ENCODE results near the gene SAMSN1. TPM values are rescaled to one million over a fixed set of nuclear protein-coding genes. Genes with fewer than 3 reads are reported as not detected.

Gene SAMSN1
- total RNA-seq, 2 donors from 2014 or later = 1.8 to 4.6 TPM

DNA sequence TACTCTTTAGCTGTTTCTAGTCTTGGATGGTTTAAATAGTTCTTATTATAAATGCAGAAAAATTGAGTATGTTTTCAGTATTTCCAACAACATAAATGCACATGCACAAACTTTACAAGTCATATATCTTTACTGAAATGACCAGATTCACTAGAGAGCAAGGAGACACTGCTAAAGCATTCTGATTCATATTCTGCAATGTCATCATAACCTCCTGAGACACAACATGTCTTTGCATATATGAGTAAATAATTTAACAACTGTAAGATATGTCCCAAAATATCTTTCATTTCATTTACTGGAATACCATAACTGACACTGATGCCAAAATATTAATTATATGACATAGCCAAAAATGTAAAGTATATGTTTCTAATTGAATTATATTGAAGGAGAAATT is 16.8 kb upstream of the SAMSN1 start:
- no peak overlapping the region for H3K27ac ChIP-seq
- H3K36me3 ChIP-seq (replicated peaks in 1 of 2; ENCODE audit: insufficient read depth in 1 of 2, low read depth in 2 of 2) = no peaks in the 10 kb centered on the region
- ATAC-seq = no peak
- H3K4me3 ChIP-seq = no peak overlapping the region
- H3K27me3 ChIP-seq = no peaks in the 10 kb centered on the region
- no peak for TF ChIP-seq POLR2A (IDR thresholded peaks at IDR 0.05)
- no peak for TF ChIP-seq CTCF (IDR thresholded peaks at IDR 0.05)
- DNase-seq = no peak
- H3K9me3 ChIP-seq = peaks cover 0 to 10% (median 0%) of the 10 kb centered on the region in 3 donors
- H3K4me1 ChIP-seq = no peaks in the 10 kb centered on the region
- intact Hi-C loops (cut with DNase I) = no loop called here

DNA sequence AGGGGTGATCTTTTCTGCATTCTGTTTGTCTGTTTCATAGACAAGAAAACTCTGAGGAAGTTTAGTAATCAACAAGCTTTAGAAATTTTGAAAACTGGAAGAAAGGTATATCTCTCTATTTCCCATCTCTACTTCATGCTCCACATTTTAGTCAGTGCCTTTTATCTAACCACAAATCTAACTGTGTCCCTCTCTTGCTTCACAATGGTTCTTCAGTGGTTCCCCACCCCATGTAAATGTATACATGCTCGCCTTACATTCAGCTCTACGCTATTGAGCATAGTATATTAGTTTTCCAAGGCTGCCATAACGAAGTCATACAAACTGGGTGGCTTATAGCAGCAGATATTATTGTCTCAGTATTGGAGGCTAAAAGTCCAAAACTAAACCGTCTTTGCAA is 14.4 kb upstream of the SAMSN1 start:
- ATAC-seq = no peak
- no peaks in the 10 kb centered on the region for H3K27me3 ChIP-seq
- WGBS, 2 donors = 49 to 63% methylated on average over 4 of the region's 4 CpGs

DNA sequence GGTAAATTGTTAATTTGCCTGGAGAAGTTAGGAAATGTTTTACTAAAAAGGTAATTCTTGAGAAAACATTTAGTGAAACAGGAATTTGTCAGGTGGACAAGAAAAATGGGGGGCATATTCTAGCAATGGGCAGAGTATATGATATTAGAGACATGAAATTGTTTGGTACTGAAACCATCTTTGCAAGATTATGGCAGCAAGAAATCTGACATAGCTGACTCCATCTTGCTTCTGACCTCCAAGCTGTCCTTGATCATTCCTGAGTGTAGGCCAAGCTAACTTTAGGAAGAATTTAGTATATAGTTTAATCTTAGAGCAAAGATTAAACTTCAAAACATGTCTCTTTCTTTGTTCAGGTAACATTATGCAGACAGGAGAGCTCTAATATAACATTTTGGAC is 14.0 kb upstream of the SAMSN1 start:
- no peaks in the 10 kb centered on the region for H3K27me3 ChIP-seq
- no peaks in the 10 kb centered on the region for H3K36me3 ChIP-seq (replicated peaks in 1 of 2; ENCODE audit: insufficient read depth in 1 of 2, low read depth in 2 of 2)
- TF ChIP-seq POLR2A (IDR thresholded peaks at IDR 0.05) (no peak), CTCF (IDR thresholded peaks at IDR 0.05) (no peak)
- H3K9me3 ChIP-seq = peaks cover 0 to 10% (median 0%) of the 10 kb centered on the region in 3 donors
- ATAC-seq (no peak), DNase-seq (no peak)
- H3K4me1 ChIP-seq = no peaks in the 10 kb centered on the region
- no peak overlapping the region for H3K4me3 ChIP-seq
- intact Hi-C loops (cut with DNase I) = no loop called here
- H3K27ac ChIP-seq = no peak overlapping the region

More for the DNA sequence above, 14.4 kb upstream of the SAMSN1 start:
- no peak for TF ChIP-seq CTCF (IDR thresholded peaks at IDR 0.05)
- no peak for TF ChIP-seq POLR2A (IDR thresholded peaks at IDR 0.05)
- no peak for DNase-seq
- Histone ChIP-seq H3K36me3 (replicated peaks in 1 of 2; ENCODE audit: insufficient read depth in 1 of 2, low read depth in 2 of 2) (no peaks in the 10 kb centered on the region), H3K27ac (no peak overlapping the region), H3K9me3 (peaks cover 0 to 10% (median 0%) of the 10 kb centered on the region in 3 donors), H3K4me3 (no peak overlapping the region), H3K4me1 (no peaks in the 10 kb centered on the region)
- intact Hi-C loops (cut with DNase I) = no loop called here

GRCh38 chr21:14559102-14559501 is 13.0 kb upstream of the SAMSN1 start:
- no peaks in the 10 kb centered on the region for H3K4me1 ChIP-seq
- DNase-seq = no peak

More at GRCh38 chr21:14559102-14559501, 13.0 kb upstream of the SAMSN1 start:
- intact Hi-C loops (cut with DNase I) = no loop called here
- H3K4me3 ChIP-seq = no peak overlapping the region
- TF ChIP-seq CTCF (IDR thresholded peaks at IDR 0.05) (no peak), POLR2A (IDR thresholded peaks at IDR 0.05) (no peak)
- H3K9me3 ChIP-seq = peaks cover 0 to 10% (median 0%) of the 10 kb centered on the region in 3 donors
- no peaks in the 10 kb centered on the region for H3K27me3 ChIP-seq
- no peaks in the 10 kb centered on the region for H3K36me3 ChIP-seq (replicated peaks in 1 of 2; ENCODE audit: insufficient read depth in 1 of 2, low read depth in 2 of 2)
- ATAC-seq = no peak
- H3K27ac ChIP-seq = no peak overlapping the region

Data from body of pancreas (tissue), 4 donors.